GM12873 (cell line): ENCODE measurements around the gene PDZD7.
A peak's percentile ranks its signal among the peaks of the same experiment; 100 is the strongest.

ENCODE experiments used
- TF ChIP-seq, protein P1 (sequence below): IDR thresholded peaks from 2 replicates; pipeline ENCODE4 v1.5.1; 2012; ENCODE audit warnings: low read depth, mild to moderate bottlenecking, moderate library complexity, low read length, control low read depth; ENCODE audit not compliant: insufficient read depth; ENCODE audit errors: missing control alignments

Gene PDZD7

GRCh38 chr10:101042667-101043362, 11.9 kb upstream of the PDZD7 start:
- TF ChIP-seq, protein P1, sequence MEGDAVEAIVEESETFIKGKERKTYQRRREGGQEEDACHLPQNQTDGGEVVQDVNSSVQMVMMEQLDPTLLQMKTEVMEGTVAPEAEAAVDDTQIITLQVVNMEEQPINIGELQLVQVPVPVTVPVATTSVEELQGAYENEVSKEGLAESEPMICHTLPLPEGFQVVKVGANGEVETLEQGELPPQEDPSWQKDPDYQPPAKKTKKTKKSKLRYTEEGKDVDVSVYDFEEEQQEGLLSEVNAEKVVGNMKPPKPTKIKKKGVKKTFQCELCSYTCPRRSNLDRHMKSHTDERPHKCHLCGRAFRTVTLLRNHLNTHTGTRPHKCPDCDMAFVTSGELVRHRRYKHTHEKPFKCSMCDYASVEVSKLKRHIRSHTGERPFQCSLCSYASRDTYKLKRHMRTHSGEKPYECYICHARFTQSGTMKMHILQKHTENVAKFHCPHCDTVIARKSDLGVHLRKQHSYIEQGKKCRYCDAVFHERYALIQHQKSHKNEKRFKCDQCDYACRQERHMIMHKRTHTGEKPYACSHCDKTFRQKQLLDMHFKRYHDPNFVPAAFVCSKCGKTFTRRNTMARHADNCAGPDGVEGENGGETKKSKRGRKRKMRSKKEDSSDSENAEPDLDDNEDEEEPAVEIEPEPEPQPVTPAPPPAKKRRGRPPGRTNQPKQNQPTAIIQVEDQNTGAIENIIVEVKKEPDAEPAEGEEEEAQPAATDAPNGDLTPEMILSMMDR: no peak

GRCh38 chr10:101042118-101042517, 11.2 kb upstream of the PDZD7 start:
- TF ChIP-seq, protein P1: no peak

DNA sequence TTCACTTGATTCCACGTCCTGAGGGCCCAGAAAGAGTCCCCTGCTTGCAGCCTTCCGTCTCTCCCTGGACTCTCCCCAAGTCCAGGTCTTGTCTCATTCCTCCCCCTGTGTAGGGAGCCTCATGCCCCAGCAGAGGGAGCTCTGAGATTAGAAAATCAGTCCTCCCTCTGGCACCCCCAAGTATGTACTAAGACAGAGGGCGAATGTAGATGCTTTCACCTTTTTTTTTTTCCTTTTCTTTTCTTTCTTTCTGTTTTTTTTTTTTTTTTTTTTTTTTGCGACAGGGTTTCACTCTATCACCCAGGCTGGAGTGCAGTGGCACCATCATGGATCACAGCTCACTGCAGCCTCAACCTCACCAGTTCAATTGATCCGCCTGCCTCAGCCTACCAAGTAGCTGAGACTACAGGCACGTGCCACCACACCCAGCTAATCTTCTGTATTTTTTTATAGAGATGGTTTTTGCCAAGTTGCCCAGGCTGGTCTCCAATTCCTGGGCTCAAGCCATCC, 10.4 kb upstream of the PDZD7 start:
- TF ChIP-seq, protein P1: peak; percentile 86

DNA sequence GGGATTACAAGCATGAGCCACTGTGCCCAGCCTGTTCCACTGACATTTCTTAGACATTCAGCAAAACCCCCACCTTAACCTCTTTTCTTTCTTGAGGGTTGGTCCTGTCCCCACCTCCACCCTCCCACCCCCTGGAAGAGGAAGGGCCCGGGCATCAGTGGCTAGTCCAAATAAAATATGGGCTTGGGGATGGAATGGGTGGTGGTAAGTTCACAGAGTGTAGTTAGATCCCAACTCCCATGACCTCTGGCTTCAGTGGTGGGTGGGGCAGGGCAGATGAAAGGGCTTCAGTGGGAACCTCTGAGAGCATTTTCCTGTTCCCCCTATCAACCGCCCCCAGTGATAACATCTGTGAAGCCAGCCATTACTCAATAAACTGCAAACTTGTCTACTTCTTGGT, 9.9 kb upstream of the PDZD7 start:
- TF ChIP-seq, protein P1: no peak

DNA sequence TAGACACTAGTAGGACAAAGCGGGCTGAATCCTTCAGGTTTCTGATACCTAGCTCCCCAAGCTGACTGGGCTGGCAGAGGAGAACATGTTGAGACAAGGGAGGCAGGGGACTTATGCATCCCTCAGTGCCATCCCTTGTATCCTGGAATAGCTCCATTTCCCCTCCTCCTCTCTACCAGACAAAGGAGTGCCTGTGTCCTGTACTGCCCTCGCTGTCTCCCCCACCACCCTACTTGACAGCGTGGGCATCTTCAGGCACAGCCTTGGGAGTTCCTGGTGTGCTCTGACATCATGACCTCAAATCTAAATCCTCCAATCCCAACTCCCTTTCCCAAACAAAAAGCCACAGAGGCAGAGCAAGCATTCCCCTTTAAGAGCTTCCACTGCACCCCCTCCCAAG, 9.1 kb upstream of the PDZD7 start:
- TF ChIP-seq, protein P1: no peak

GRCh38 chr10:101038484-101038883, 7.6 kb upstream of the PDZD7 start:
- TF ChIP-seq, protein P1: no peak

GRCh38 chr10:101036726-101037125, 5.8 kb upstream of the PDZD7 start:
- TF ChIP-seq, protein P1: no peak
